ENCODE data around the gene THADA. TPM values are rescaled to one million over a fixed set of nuclear protein-coding genes. Genes with fewer than 3 reads are reported as not detected.

The THADA gene
- total RNA-seq, 1 donor from 2014 or later, result 43.3 TPM

- peak; percentile 81 for DNase-seq (ENCODE audit: low read depth)
These were observed 100.1 kb downstream of the THADA start for GRCh38 chr2:43495727-43496126.

GRCh38 chr2:43493954-43494353, 101.9 kb downstream of the THADA start:
- no peak for DNase-seq (ENCODE audit: low read depth)

- no peak for DNase-seq (ENCODE audit: low read depth)
These were observed 104.7 kb downstream of the THADA start for GRCh38 chr2:43491065-43491639.

GRCh38 chr2:43490252-43490786, 105.5 kb downstream of the THADA start:
- DNase-seq (ENCODE audit: low read depth), result no peak

DNA sequence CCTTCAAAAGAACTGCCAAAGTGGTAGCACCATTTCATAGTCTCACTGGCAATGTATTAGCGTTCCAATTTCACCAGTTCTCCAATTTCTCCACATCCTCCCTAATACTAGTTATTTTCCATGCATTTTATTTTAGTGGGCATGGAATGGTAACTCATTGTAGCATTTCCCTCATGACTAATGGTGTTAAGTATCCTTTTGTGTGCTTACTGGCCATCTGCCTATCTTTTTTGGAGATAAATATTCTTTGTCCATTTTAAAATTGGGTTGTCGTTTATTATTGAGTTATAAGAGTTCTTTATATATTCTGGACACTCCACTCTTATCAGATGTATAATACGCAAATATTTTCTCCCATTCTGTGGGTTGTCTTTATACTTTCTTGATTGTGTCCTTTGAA, 107.1 kb downstream of the THADA start:
- no peak for DNase-seq (ENCODE audit: low read depth)

DNA sequence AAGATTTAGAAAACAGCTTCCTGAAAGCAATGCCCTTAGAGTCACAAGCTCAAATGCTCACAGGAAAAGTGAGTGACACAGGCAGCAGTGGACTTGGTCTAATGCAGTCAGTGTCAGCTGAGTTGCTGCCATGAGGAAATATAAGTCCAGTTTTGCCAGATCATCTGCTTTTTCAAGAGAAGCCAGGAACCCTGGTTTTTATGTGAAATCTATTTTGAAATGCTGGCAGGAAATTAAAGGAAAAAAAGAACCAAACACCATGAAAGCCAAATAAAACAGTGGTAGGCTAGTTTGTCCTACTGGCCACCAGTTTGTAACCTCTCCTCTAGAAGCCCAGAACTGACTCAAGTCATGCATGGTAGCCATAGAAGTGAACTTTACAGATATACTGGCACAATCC, 109.2 kb downstream of the THADA start:
- DNase-seq (ENCODE audit: low read depth), result peak; percentile 56

GRCh38 chr2:43484323-43484930, 111.4 kb downstream of the THADA start:
- DNase-seq (ENCODE audit: low read depth), result peak; percentile 92

- peak; percentile 96 for DNase-seq (ENCODE audit: low read depth)
These were observed 112.9 kb downstream of the THADA start for GRCh38 chr2:43482961-43483360.

DNA sequence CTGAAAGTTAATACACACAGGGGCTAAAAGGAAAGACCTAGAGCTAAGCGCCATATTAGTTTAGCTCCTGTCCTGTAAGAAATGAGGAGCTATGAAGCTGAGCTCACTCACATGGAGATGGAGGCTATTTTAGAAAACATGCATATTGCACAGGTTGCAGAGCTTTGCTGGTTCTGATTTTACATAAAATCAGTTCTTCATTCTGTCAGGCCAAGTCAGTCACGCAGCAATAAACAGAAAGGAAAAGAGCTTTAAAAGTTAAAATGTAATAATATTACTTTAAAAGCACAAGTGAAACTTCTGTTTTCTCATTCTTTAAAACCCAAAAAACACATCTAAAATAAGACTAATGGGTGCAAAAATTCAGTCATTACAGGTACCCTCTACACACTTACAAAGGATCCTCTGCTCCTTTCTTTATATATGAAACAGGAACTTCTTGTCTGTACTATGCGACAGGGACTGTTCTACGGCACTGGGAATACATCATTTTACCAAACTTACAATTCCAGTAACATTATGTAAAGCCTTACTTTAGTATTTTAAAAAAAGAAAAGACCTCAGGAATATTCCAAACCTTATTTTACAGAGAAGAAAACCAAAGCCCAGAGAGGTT, 113.8 kb downstream of the THADA start:
- no peak for DNase-seq (ENCODE audit: low read depth)

- peak; percentile 33 for DNase-seq (ENCODE audit: low read depth)
These were observed 115.0 kb downstream of the THADA start for GRCh38 chr2:43480874-43481273.

DNA sequence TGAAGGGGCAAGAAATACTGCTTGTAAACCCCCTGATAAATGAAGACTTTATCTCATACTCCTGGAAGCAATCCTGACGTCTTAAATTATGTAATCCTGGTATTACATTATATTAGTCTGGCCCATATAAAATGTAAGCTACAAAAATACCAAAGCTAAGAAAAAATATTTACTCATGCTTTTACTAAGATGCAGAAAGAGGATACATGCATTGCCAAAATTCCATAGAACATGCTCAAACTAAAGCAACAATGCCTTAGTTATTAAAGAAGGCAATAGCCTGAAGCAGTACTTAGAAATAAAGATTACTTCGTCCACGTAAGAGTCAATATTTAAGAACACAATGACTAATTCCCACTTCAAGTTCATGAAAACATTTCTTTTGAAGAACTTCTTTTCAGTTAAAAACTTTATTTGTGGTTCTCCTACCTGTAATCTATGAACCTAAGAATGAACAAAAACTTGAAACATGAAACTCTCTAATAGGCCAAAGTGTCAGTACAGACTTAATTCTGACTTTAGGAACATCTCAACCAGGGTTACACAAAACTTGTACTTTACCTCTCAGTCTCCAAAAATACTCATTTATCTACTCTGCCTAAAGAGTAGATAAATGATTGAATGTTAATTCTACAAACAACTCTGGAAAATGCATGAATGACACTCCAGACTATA, 117.3 kb downstream of the THADA start:
- peak; percentile 59 for DNase-seq (ENCODE audit: low read depth)

- DNase-seq (ENCODE audit: low read depth), result no peak
These were observed 119.9 kb downstream of the THADA start for GRCh38 chr2:43475922-43476321.

DNA sequence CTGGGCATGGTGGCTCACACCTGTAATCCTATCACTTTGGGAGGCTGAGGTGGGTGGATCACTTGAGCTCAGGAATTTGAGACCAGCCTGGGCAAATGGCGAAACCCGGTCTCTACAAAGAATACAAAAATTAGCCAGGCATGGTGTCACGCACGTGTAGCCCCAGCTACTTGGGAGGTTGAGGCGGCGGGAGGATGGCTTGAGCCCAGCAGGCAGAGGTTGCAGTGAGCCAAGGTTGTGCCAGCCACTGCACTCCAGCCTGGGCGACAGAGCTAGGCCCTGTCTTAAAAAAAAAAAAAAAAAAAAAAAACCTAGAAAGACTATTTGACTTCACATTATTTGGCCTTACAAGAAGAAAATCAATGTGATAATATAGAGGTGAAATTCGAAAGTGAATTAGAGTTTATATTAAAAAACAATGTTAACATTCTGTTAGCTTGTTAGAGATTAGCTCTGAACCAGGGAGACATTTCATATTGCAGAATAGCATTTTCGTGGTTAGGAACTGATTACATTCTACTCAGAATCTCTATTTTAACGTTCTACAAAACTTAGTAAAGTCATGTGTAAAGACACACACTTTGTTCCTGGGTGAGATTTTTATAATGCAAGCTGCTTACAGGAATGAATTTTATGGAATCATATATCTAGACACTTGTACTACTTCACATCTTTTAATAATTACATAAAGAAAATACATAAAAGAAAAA, 120.5 kb downstream of the THADA start:
- no peak for DNase-seq (ENCODE audit: low read depth)

- DNase-seq (ENCODE audit: low read depth), result no peak
These were observed 121.6 kb downstream of the THADA start for GRCh38 chr2:43474273-43474672.

GRCh38 chr2:43473767-43474166, 122.1 kb downstream of the THADA start:
- DNase-seq (ENCODE audit: low read depth), result no peak

DNA sequence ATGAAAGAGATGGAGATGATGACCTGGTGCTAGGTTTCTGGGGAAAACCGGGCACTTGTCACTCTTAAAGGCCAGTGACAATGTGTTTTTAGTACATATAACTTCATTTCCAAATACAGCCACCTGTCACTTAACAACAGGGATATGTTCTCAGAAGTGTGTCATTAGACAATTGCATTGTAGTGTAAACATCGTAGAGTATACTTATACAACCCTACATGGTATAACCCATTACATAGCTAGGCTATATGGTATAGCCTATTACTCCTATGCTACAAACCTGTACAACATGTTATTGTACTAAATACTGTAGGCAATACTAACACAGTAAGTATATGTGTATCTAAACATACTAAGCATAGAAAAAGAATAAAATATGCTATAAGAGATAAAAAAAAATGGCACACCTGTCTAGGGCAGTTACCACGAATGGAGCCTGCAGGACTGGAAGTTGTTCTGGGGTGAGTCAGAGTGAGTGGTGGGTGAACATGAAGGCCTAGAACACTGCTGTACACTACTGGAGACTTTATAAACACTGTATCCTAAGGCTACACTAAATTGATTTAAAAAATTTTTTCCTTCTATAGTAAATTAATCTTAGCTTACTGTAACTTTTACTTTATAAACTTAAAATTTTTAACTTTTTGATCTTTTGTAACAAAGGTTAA, 123.2 kb downstream of the THADA start:
- DNase-seq (ENCODE audit: low read depth), result peak; percentile 74

DNA sequence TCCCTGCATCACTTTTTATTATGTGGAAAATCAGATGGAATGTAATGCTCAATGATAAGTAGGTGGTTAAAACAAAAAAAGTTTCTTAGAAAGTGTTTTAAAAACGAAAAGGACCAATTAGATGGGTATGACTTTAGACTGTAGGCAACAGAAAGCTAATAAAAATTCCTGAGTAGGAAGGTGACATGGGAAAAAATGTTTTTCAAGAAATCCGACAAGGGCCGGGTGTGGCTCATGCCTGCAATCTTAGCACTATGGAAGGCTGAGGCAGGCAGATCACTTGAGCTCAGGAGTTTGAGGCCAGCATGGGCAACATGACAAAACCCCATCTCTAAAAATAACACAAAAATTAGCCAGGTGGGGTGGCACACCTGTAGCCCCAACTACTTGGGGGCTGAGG, 126.1 kb downstream of the THADA start:
- DNase-seq (ENCODE audit: low read depth), result no peak

DNA sequence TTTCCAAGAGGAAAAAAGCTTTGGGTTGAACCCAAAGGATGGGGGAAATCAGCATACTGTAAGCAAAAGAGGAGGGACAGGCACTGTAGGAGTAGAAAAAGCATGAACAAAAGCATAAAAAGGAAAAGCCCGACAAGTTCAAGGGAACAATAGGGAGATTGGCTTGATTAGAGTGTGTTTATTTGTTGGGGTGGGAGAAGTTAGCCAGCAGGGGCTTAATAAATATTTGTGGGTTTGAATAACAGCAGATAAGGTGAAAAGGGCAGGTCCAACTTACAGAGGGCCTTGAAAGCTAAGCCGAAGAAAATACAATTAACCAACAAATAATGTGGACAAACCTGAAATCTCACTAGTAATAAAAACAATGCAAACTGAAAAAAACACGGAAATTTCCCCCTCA, 126.7 kb downstream of the THADA start:
- DNase-seq (ENCODE audit: low read depth), result no peak

DNA sequence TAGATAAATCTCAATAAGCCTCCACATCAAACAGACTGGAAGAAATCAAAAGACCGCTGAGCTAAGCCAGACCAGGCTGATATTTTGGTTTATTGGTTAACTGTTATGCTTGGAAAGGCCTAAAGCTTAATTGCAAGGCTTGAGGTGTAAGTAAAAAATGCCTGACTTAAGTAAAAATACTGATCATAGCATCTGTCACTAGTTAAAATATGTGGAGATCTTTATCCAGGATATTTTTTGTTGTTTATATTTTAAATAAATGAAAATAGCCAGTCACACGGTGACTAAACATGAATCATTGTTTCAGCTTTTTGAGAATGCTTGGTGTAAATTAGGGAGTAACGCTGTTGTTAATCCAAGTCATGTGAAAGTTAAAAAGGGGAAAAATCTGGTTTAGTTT, 127.9 kb downstream of the THADA start:
- peak; percentile 81 for DNase-seq (ENCODE audit: low read depth)

- peak; percentile 66 for DNase-seq (ENCODE audit: low read depth)
These were observed 130.6 kb downstream of the THADA start for GRCh38 chr2:43465234-43465633.

DNA sequence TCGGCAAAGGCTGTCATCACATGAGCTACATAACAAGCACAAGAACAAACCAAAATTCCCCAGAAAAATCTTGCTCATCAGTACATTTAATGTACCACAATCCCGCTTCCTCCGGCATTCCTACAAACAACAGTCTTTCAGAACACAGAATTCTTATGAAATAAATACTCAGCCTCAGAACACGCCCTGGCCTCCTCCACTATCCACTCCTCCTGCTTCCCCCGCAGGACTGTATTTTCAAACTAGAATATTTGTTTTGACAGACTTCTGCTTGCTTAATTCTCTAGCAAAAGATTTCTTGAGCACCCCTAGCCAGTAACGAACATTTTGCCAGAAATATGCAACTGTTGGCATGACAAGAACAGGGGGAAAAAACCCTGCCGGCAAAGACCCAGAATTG, 131.2 kb downstream of the THADA start:
- no peak for DNase-seq (ENCODE audit: low read depth)
